IMR-90 (cell line): ENCODE results near the gene MISP3. TPM values are rescaled to one million over a fixed set of nuclear protein-coding genes. Genes with fewer than 3 reads are reported as not detected.
A peak's percentile ranks its signal among the peaks of the same experiment; 100 is the strongest.

Experiments used
- ATAC-seq: fragments of 200-7000 bp; cut with Tn5 transposase; 2 replicates; pipeline ENCODE4 v1.9.1; 2020; ENCODE audit warnings: low read depth, mild to moderate bottlenecking, moderate library complexity
- BruUV-seq: library from RNA; stranded (reverse); fragments of 400-500 nt; replicated peaks from 2 replicates; lab custom pipeline; 2021; lab: Mats Ljungman, UMichigan
- CTCF ChIA-PET: fragments of 300-600 bp; formaldehyde crosslinking; extraction: SDS; loops from one replicate; lab custom pipeline; 2021; ENCODE audit warnings: antibody characterized with exemption; lab: Yijun Ruan, JAX
- POLR2A ChIA-PET: fragments of 300-600 bp; sonication (Branson Sonifier 250); formaldehyde crosslinking; loops from one replicate; lab custom pipeline; 2022; ENCODE audit warnings: antibody characterized with exemption; ENCODE audit not compliant: unreplicated experiment; lab: Charles Lee
- DNase-seq: peaks from one replicate; pipeline ENCODE4 v3.0.0; 2013
- H2AFZ ChIP-seq: replicated peaks from 2 replicates; pipeline ENCODE3; 2013; ENCODE audit warnings: low read length, mild to moderate bottlenecking; ENCODE audit not compliant: poor library complexity
- H2AK5ac ChIP-seq: 2 replicates; pipeline ENCODE4 v1.6.1; 2013; ENCODE audit warnings: low read depth, low read length, inconsistent platforms
- H2AK9ac ChIP-seq: replicated peaks from 2 replicates; pipeline ENCODE3; 2013; ENCODE audit warnings: mild to moderate bottlenecking, low read depth, low read length, moderate library complexity; ENCODE audit not compliant: poor library complexity
- H2BK120ac ChIP-seq: 2 replicates; pipeline ENCODE4 v1.6.1; 2013; ENCODE audit warnings: low read depth, low read length, inconsistent platforms
- H2BK15ac ChIP-seq: 3 replicates; pipeline ENCODE4 v1.6.1; 2013; ENCODE audit warnings: low read depth, low read length, inconsistent platforms
- H2BK20ac ChIP-seq: 2 replicates; pipeline ENCODE4 v1.6.1; 2013; ENCODE audit warnings: low read depth, mild to moderate bottlenecking, inconsistent platforms, low read length, moderate library complexity
- H2BK5ac ChIP-seq: 2 replicates; pipeline ENCODE4 v1.6.1; 2013; ENCODE audit warnings: mild to moderate bottlenecking, low read depth, low read length, inconsistent platforms; ENCODE audit not compliant: poor library complexity, severe bottlenecking
- H3K14ac ChIP-seq: replicated peaks from 2 replicates; pipeline ENCODE4 v1.6.1; 2013; ENCODE audit warnings: low read depth, low read length, inconsistent platforms
- H3K18ac ChIP-seq: 2 replicates; pipeline ENCODE4 v1.6.1; 2013; ENCODE audit warnings: low read depth, low read length, control low read depth
- H3K23ac ChIP-seq: 2 replicates; pipeline ENCODE4 v1.6.1; 2013; ENCODE audit warnings: low read depth, low read length, inconsistent platforms
- H3K27ac ChIP-seq: 2 replicates; pipeline ENCODE4 v1.5.1; 2013; ENCODE audit warnings: mild to moderate bottlenecking, control low read depth, low read length; ENCODE audit not compliant: insufficient read depth
- H3K27me3 ChIP-seq: 2 replicates; pipeline ENCODE4 v1.6.1; 2013; ENCODE audit warnings: low read length; ENCODE audit not compliant: control insufficient read depth, insufficient read depth
- H3K36me3 ChIP-seq: 2 replicates; pipeline ENCODE4 v1.6.1; 2013; ENCODE audit warnings: low read length, mixed read lengths; ENCODE audit not compliant: control insufficient read depth, insufficient read depth
- H3K4ac ChIP-seq: 2 replicates; pipeline ENCODE4 v1.6.1; 2013; ENCODE audit warnings: low read depth, low read length, inconsistent platforms
- H3K4me1 ChIP-seq: 2 replicates; pipeline ENCODE4 v1.6.1; 2013; ENCODE audit warnings: low read length, mixed read lengths; ENCODE audit not compliant: control insufficient read depth, insufficient read depth
- H3K4me2 ChIP-seq: 2 replicates; pipeline ENCODE4 v1.6.1; 2013; ENCODE audit warnings: low read depth, mild to moderate bottlenecking, control low read depth, low read length, moderate library complexity
- H3K4me3 ChIP-seq: 2 replicates; pipeline ENCODE4 v1.5.1; 2013; ENCODE audit warnings: low read depth, mild to moderate bottlenecking, control low read depth, low read length, moderate library complexity; ENCODE audit not compliant: insufficient read depth
- H3K56ac ChIP-seq: 2 replicates; pipeline ENCODE4 v1.6.1; 2013; ENCODE audit warnings: low read length, inconsistent platforms; ENCODE audit not compliant: insufficient read depth; ENCODE audit errors: extremely low read depth
- H3K79me1 ChIP-seq, 2 experiments: 2 replicates each; pipeline ENCODE4 v1.6.1; 2013; ENCODE audit warnings: low read length in 2 of 2, inconsistent platforms in 1 of 2, low read depth in 1 of 2
- H3K9ac ChIP-seq: 2 replicates; pipeline ENCODE4 v1.6.1; 2013; ENCODE audit warnings: low read depth, low read length, control low read depth
- H3K9me1 ChIP-seq: 2 replicates; pipeline ENCODE4 v1.6.1; 2013; ENCODE audit warnings: low read length, inconsistent platforms; ENCODE audit not compliant: insufficient read depth
- H3K9me3 ChIP-seq: 2 replicates; pipeline ENCODE4 v1.6.1; 2013; ENCODE audit warnings: low read length; ENCODE audit not compliant: control insufficient read depth, insufficient read depth
- H4K20me1 ChIP-seq: 2 replicates; pipeline ENCODE4 v1.6.1; 2013; ENCODE audit warnings: low read length, inconsistent platforms; ENCODE audit not compliant: insufficient read depth
- H4K5ac ChIP-seq: 2 replicates; pipeline ENCODE4 v1.6.1; 2013; ENCODE audit warnings: mild to moderate bottlenecking, low read depth, low read length, control low read depth
- H4K8ac ChIP-seq, 2 experiments: 2 replicates each; pipeline ENCODE4 v1.6.1; 2013; ENCODE audit warnings: low read depth in 2 of 2, low read length in 2 of 2, control low read depth in 1 of 2, inconsistent platforms in 1 of 2
- H4K91ac ChIP-seq: 2 replicates; pipeline ENCODE4 v1.6.1; 2013; ENCODE audit warnings: low read depth, low read length, inconsistent platforms; ENCODE audit not compliant: insufficient read depth
- CHD1 ChIP-seq: IDR thresholded peaks from 2 replicates; pipeline ENCODE4 v1.6.1; 2012; ENCODE audit warnings: low read depth, low read length, improper control_type of control experiment
- CTCF ChIP-seq: conservative IDR thresholded peaks from 2 replicates; pipeline ENCODE4 v1.5.1; 2012; ENCODE audit warnings: mild to moderate bottlenecking, low read depth, low read length, improper control_type of control experiment
- ELK1 ChIP-seq: fragments of 150-350 bp; IDR thresholded peaks from 2 replicates; pipeline ENCODE4 v1.6.1; 2016; ENCODE audit warnings: low read depth, mild to moderate bottlenecking, low read length, moderate library complexity, borderline replicate concordance
- RAD21 ChIP-seq: IDR thresholded peaks from 2 replicates; pipeline ENCODE4 v1.6.1; 2012; ENCODE audit warnings: low read length, improper control_type of control experiment
- RCOR1 ChIP-seq: IDR thresholded peaks from 2 replicates; pipeline ENCODE4 v1.6.1; 2012; ENCODE audit warnings: mild to moderate bottlenecking, low read length, improper control_type of control experiment; ENCODE audit not compliant: insufficient replicate concordance
- SMC3 ChIP-seq: fragments of 150-350 bp; IDR thresholded peaks from 2 replicates; pipeline ENCODE4 v1.6.1; 2016; ENCODE audit warnings: low read depth, mild to moderate bottlenecking, antibody characterized with exemption, low read length, moderate library complexity
- USF2 ChIP-seq: fragments of 150-350 bp; IDR thresholded peaks from 2 replicates; pipeline ENCODE4 v1.6.1; 2017; ENCODE audit warnings: mild to moderate bottlenecking, antibody characterized with exemption, low read length, low read depth
- WGBS, 2 experiments: methylation state at CpG; one replicate each; pipeline versions ENCODE4 v1.1.5 to v1.1.7; 2013; ENCODE audit warnings: missing lambda C conversion rate in 2 of 2; ENCODE audit not compliant: insufficient read length in 1 of 2; ENCODE audit errors: extremely low coverage in 2 of 2; 5-methylcytosine and 5-hydroxymethylcytosine counted together
- dilution Hi-C: fragments of 300-500 bp; cut with HindIII; formaldehyde crosslinking; loops from one replicate; pipeline ENCODE4 v1.14.3; 2018; ENCODE audit warnings: low sequenced_read_pairs; ENCODE audit not compliant: unreplicated experiment
- in situ Hi-C: fragments of 300-500 bp; cut with MboI; formaldehyde crosslinking; loops from 3 replicates; pipeline ENCODE4 v1.14.3; 2019; ENCODE audit warnings: low sequenced_read_pairs, inconsistent platforms, mixed read lengths
- intact Hi-C: fragments of 100-400 bp; cut with micrococcal nuclease; formaldehyde crosslinking; loops from 2 replicates; pipeline ENCODE4 v1.10.0; 2022
- polyA plus RNA-seq, 3 experiments: library from polyadenylated mRNA; depleted of rRNA; stranded (reverse); fragments of >200 nt; gene quantifications; 2 replicates each; pipeline ENCODE4 v1.2.3, GENCODE V29; 2012; ENCODE audit warnings: low replicate concordance in 1 of 3
- total RNA-seq: library from RNA; depleted of rRNA; stranded (reverse); fragments of >200 nt; gene quantifications from 2 replicates; pipeline ENCODE4 v1.2.3, GENCODE V29; 2012

The MISP3 gene
- total and polyA plus RNA-seq, 2 of the 4 experiments (the other 2 are of a cell fraction) = under 0.01 to 0.68 TPM

GRCh38 chr19:14048443-14049153, 24.0 kb upstream of the MISP3 start:
- Histone ChIP-seq H2AK9ac (no peak overlapping the region), H4K5ac (no peak overlapping the region), H3K4me2 (no peak overlapping the region), H2BK5ac (no peak overlapping the region), H3K4ac (no peak overlapping the region), H4K20me1 (no peaks in the 10 kb centered on the region), H2BK20ac (no peak overlapping the region), H2BK15ac (no peak overlapping the region), H3K79me1 (no peaks in the 10 kb centered on the region), H2AFZ (peak overlapping the region; percentile 75), H3K56ac (no peak overlapping the region), H4K91ac (no peak overlapping the region), H3K4me3 (no peak overlapping the region), H3K9me3 (peaks cover 2% of the 10 kb centered on the region; the same call in 1 of the 2 replicates), H3K4me1 (no peaks in the 10 kb centered on the region), H2BK120ac (no peak overlapping the region), H4K8ac (no peak overlapping the region), H2AK5ac (no peak overlapping the region), H3K36me3 (no peaks in the 10 kb centered on the region), H3K14ac (no peak overlapping the region), H3K27ac (no peak overlapping the region), H3K27me3 (no peaks in the 10 kb centered on the region), H3K9ac (no peak overlapping the region), H3K18ac (no peak overlapping the region), H3K23ac (no peak overlapping the region), H3K9me1 (no peaks in the 10 kb centered on the region)
- WGBS, 2 experiments = no CpG with 5 or more reads among the region's 8 CpGs
- dilution Hi-C loops = no loop called here
- ATAC-seq (peak; percentile 85), DNase-seq (no peak)
- ChIA-PET POLR2A (no interaction called here), CTCF (interaction anchor here (0.9 to 2.2 kb wide), 2 partner anchors 11 to 17 kb away, joined by 7 to 9 read pairs; partner anchors contain the start of gene IL27RA)
- intact Hi-C loops = no loop called here
- BruUV-seq = no TSS peak
- in situ Hi-C loops = no loop called here
- TF ChIP-seq SMC3 (peak; percentile 24; the same call in 1 of the 2 replicates), CHD1 (no peak), ELK1 (no peak), USF2 (no peak), RCOR1 (no peak), RAD21 (peak; percentile 46), CTCF (peak; percentile 58)
